Measurements from ENCODE around the gene PIK3R5.

- no peak for TF ChIP-seq POLR2A (IDR thresholded peaks at IDR 0.05)
- no peak for TF ChIP-seq EP300 (IDR thresholded peaks at IDR 0.05)
These were observed 2.4 kb upstream of the PIK3R5 start for GRCh38 chr17:8967861-8968260.

Data from tibial nerve (tissue), 3 donors.